ENCODE results near the gene CTTNBP2. TPM values are rescaled to one million over a fixed set of nuclear protein-coding genes. Genes with fewer than 3 reads are reported as not detected.

CTTNBP2 gene
- total and polyA plus RNA-seq, 2 of the 4 experiments (the other 2 are of a cell fraction), result 6.6 to 11.3 TPM

- no peaks in the 10 kb centered on the region for H3K4me1 ChIP-seq (ENCODE audit: control insufficient read depth, insufficient read depth, low read length)
- no peaks in the 10 kb centered on the region for H3K9me3 ChIP-seq (ENCODE audit: control insufficient read depth, insufficient read depth, low read length)
- H2AK9ac ChIP-seq (replicated peaks; ENCODE audit: low read depth, low read length, poor library complexity), result no peak overlapping the region
- H3K79me1 ChIP-seq (ENCODE audit: low read depth in 1 of 2, low read length in 2 of 2), result no peaks in the 10 kb centered on the region
- no peaks in the 10 kb centered on the region for H3K9me1 ChIP-seq (ENCODE audit: insufficient read depth, low read length)
- WGBS, 2 experiments (ENCODE audit: extremely low coverage in 2 of 2, insufficient read length in 1 of 2), result no CpG with 5 or more reads among the region's 4 CpGs
- H3K4me3 ChIP-seq (ENCODE audit: insufficient read depth, low read depth, low read length), result no peak overlapping the region
- dilution Hi-C loops (cut with HindIII; ENCODE audit: low sequenced_read_pairs, unreplicated experiment) (no loop called here), intact Hi-C loops (cut with micrococcal nuclease) (no loop called here), in situ Hi-C loops (cut with MboI; ENCODE audit: low sequenced_read_pairs) (no loop called here)
- TF ChIP-seq SMC3 (IDR thresholded peaks at IDR 0.05; ENCODE audit: low read depth, low read length), result no peak
- no peak for TF ChIP-seq RCOR1 (IDR thresholded peaks at IDR 0.05; ENCODE audit: insufficient replicate concordance, low read length)
- no peak for TF ChIP-seq MAFK (IDR thresholded peaks at IDR 0.05; ENCODE audit: low read depth, low read length)
- TF ChIP-seq RAD21 (IDR thresholded peaks at IDR 0.05; ENCODE audit: low read length), result no peak
- TF ChIP-seq RFX5 (IDR thresholded peaks at IDR 0.05; ENCODE audit: low read depth, low read length), result no peak
- no peak for TF ChIP-seq USF2 (IDR thresholded peaks at IDR 0.05; ENCODE audit: low read depth, low read length)
- TF ChIP-seq MXI1 (IDR thresholded peaks at IDR 0.05; ENCODE audit: borderline replicate concordance, low read depth, low read length), result no peak
- TF ChIP-seq CHD1 (IDR thresholded peaks at IDR 0.05; ENCODE audit: low read depth, low read length), result no peak
- TF ChIP-seq FOS (IDR thresholded peaks at IDR 0.05; ENCODE audit: low read depth, low read length), result no peak
- TF ChIP-seq MAZ (IDR thresholded peaks at IDR 0.05; ENCODE audit: borderline replicate concordance, low read depth, low read length), result no peak
- TF ChIP-seq CEBPB (IDR thresholded peaks at IDR 0.05; ENCODE audit: low read depth, low read length), result no peak
- TF ChIP-seq, protein P1, sequence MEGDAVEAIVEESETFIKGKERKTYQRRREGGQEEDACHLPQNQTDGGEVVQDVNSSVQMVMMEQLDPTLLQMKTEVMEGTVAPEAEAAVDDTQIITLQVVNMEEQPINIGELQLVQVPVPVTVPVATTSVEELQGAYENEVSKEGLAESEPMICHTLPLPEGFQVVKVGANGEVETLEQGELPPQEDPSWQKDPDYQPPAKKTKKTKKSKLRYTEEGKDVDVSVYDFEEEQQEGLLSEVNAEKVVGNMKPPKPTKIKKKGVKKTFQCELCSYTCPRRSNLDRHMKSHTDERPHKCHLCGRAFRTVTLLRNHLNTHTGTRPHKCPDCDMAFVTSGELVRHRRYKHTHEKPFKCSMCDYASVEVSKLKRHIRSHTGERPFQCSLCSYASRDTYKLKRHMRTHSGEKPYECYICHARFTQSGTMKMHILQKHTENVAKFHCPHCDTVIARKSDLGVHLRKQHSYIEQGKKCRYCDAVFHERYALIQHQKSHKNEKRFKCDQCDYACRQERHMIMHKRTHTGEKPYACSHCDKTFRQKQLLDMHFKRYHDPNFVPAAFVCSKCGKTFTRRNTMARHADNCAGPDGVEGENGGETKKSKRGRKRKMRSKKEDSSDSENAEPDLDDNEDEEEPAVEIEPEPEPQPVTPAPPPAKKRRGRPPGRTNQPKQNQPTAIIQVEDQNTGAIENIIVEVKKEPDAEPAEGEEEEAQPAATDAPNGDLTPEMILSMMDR (conservative IDR thresholded peaks at IDR 0.05; ENCODE audit: low read depth, low read length), result no peak
- no peak for TF ChIP-seq BHLHE40 (IDR thresholded peaks at IDR 0.05; ENCODE audit: low read depth, low read length)
- TF ChIP-seq POLR2A (IDR thresholded peaks at IDR 0.05; ENCODE audit: low read depth, low read length), result no peak
- no peak for TF ChIP-seq NFE2L2 (IDR thresholded peaks at IDR 0.05; ENCODE audit: low read depth, low read length)
- TF ChIP-seq, protein P2, sequence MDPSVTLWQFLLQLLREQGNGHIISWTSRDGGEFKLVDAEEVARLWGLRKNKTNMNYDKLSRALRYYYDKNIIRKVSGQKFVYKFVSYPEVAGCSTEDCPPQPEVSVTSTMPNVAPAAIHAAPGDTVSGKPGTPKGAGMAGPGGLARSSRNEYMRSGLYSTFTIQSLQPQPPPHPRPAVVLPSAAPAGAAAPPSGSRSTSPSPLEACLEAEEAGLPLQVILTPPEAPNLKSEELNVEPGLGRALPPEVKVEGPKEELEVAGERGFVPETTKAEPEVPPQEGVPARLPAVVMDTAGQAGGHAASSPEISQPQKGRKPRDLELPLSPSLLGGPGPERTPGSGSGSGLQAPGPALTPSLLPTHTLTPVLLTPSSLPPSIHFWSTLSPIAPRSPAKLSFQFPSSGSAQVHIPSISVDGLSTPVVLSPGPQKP (IDR thresholded peaks at IDR 0.05; ENCODE audit: borderline replicate concordance, low read depth, low read length), result no peak
- no TSS peak for BruUV-seq (replicated peaks)
- H2BK15ac ChIP-seq (ENCODE audit: low read depth, low read length), result no peak overlapping the region
- no peak overlapping the region for H2BK5ac ChIP-seq (ENCODE audit: low read depth, low read length, poor library complexity, severe bottlenecking)
- no peak overlapping the region for H3K9ac ChIP-seq (ENCODE audit: low read depth, low read length)
- no peak overlapping the region for H4K5ac ChIP-seq (ENCODE audit: low read depth, low read length)
- ATAC-seq (ENCODE audit: low read depth) (no peak), DNase-seq (no peak)
- H3K23ac ChIP-seq (ENCODE audit: low read depth, low read length), result no peak overlapping the region
- H2AFZ ChIP-seq (replicated peaks; ENCODE audit: low read length, poor library complexity), result no peak overlapping the region
- ChIA-PET POLR2A (ENCODE audit: unreplicated experiment) (no interaction called here), CTCF (no interaction called here)
- no peak overlapping the region for H3K4ac ChIP-seq (ENCODE audit: low read depth, low read length)
- no peak overlapping the region for H2AK5ac ChIP-seq (ENCODE audit: low read depth, low read length)
- H3K4me2 ChIP-seq (ENCODE audit: low read depth, low read length), result no peak overlapping the region
- no peak overlapping the region for H2BK120ac ChIP-seq (ENCODE audit: low read depth, low read length)
- no peaks in the 10 kb centered on the region for H3K36me3 ChIP-seq (ENCODE audit: control insufficient read depth, insufficient read depth, low read length)
- H3K14ac ChIP-seq (replicated peaks; ENCODE audit: low read depth, low read length), result no peak overlapping the region
- 0 out of 2 replicates have a peak, but pooled peaks cover 1% of the 10 kb centered on the region for H3K27me3 ChIP-seq (ENCODE audit: control insufficient read depth, insufficient read depth, low read length)
- no peak overlapping the region for H4K8ac ChIP-seq (ENCODE audit: low read depth in 2 of 2, low read length in 2 of 2)
- H3K56ac ChIP-seq (ENCODE audit: extremely low read depth, insufficient read depth, low read length), result no peak overlapping the region
- no peak overlapping the region for H2BK20ac ChIP-seq (ENCODE audit: low read depth, low read length)
- no peak overlapping the region for H4K91ac ChIP-seq (ENCODE audit: insufficient read depth, low read depth, low read length)
- H3K27ac ChIP-seq (ENCODE audit: insufficient read depth, low read length), result no peak overlapping the region
- H3K18ac ChIP-seq (ENCODE audit: low read depth, low read length), result no peak overlapping the region
- no peaks in the 10 kb centered on the region for H4K20me1 ChIP-seq (ENCODE audit: insufficient read depth, low read length)
These were observed 33.9 kb upstream of the CTTNBP2 start for GRCh38 chr7:117907049-117907640.
